Endometrium (tissue), 2 donors: Measurements from ENCODE around the gene COP1.

ENCODE experiments used
- FAIRE-seq: peaks from 2 replicates; lab custom pipeline; 2012; peaks lifted over from hg19 to GRCh38; lab: Jason Lieb, UNC
- donor health status: control.
- donor health status: control.

COP1 gene

DNA sequence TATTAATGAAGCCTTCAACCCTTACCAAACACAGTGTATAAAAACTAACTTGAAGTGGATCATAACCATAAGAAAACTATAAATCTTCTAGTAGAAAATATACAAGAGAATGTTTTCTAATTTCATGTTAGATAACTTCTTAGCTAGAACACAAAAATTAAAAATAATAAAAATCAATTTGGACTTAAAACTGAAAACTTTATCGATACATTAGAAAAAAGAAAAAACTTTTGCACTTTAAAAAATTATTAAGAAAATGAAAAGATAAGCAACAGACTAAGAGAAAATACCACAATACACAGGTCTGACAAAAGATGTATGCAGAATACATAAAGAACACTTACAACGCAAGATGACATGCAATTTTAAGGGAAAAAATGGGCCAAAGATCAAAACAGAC is 8.7 kb downstream of the COP1 start:
- FAIRE-seq, result peak; percentile 23

DNA sequence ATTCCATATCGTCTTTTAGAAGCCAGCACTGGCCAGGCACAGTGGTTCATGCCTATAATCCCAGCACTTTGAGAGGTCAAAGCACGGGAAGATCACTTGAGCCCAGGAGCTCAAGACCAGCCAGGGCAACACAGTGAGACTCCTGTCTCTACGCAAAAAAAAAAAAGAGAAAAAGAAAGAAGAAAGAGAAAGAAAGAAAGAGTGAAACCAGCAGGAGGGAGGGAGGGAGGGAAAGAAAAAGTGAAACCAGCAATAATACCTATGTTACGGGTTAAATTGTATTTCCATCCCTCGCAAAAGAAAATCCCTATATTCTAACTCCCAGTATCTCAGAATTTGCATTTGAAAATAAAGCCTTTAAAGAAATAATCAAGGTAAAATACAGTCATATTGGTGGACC is 10.4 kb downstream of the COP1 start:
- no peak for FAIRE-seq

DNA sequence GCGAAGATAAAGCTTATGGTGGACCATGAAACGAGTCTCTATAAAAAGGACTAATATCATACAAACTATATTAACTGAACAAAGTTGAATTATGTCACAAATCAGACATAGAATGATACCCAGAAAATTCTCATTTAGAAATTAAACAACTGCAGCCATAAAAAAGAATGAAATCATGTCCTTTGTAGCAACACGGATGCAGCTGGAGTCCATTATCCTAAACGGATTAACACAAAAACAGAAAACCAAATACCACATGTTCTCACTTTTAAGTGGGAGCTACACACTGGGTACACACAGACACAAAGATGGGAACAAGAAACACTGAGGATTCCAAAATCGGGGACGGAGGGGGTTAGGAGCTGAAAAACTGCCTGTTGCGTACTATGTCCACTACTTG is 11.5 kb downstream of the COP1 start:
- FAIRE-seq, result no peak

DNA sequence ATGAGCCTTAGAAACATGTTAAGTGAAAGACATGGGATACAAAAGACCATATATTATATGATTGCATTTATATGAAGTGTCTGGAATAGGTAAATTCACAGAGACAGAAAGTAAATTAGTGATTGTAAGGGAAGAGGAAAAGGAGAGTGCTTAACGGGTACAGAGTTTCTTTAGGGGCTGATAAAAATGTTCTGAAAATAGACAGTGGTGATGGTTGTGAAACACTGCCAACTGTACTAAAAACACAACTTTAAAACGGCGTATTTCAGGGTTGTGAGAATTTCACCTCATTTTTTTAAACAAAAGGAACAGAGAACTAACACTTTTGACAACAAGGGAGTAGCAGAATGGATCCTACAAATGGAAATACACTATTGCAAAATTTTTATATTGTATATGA is 13.4 kb downstream of the COP1 start:
- no peak for FAIRE-seq

DNA sequence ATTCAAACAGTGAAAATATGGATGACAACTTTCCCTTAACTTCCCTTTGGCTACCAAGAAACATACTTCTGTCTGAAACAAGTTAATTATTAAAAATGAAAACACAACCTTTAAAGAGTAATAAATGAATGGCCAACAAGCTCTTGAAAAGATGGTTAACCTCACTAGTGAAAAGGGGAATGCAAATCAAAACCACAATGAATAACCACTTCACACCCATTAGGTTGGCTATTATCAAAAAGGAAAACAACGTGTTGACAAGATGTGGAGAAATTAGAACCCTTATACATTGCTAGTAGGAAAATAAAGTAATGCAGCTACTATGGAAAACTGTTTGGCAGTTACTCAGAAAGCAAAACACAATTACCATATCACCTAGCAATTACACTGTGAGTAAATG is 14.1 kb downstream of the COP1 start:
- FAIRE-seq, result no peak

DNA sequence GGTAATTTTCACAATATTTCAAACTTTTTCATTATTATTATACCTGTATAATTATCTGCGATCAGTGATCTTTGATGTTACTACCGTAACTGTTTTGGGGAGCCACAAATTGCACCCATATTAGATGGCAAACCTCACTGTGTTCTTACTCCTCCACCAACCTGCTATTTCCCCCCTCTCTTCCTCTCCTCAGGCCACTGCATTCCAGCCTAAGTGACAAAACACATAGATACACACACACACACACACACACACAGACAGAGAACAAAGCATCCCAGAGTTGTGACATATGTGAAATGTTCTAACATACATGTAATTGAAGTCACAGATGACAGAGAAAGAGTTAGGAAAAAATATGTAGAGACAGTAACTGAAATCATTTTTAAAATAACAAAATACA is 18.5 kb downstream of the COP1 start:
- no peak for FAIRE-seq

DNA sequence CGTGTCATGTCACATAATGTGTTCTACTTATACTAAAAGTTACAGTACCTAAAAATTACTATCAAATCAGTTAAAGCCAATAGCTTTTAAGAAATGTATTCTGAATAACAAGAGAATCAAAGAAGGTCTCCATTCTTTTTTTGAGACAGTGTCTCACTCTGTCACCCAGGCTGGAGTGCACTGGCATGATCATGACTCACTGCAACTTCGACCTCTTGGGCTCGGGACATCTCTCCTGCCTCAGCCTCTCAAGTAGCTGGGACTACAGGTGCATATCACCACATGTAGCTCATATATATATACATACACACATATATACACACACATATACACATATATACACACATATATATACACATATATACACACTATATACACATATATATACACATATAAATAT is 20.1 kb downstream of the COP1 start:
- no peak for FAIRE-seq

DNA sequence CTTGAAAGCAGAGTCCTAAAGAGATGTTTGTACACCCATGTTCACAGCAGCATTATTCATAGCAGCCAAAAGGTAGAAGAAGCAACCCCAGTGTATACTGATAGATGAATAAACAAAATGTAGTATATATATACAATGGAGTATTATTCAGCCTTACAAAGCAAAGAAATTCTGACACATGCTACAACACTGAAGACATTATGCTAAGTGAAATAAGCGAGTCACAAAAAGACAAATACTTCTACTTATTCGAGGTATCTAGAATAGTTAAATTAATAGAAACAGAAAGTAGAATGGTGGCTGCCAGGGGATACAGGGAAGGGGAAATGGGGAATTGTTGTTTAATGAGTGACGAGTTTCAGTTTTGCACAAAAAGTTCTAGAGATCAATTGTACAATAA is 23.5 kb downstream of the COP1 start:
- no peak for FAIRE-seq

DNA sequence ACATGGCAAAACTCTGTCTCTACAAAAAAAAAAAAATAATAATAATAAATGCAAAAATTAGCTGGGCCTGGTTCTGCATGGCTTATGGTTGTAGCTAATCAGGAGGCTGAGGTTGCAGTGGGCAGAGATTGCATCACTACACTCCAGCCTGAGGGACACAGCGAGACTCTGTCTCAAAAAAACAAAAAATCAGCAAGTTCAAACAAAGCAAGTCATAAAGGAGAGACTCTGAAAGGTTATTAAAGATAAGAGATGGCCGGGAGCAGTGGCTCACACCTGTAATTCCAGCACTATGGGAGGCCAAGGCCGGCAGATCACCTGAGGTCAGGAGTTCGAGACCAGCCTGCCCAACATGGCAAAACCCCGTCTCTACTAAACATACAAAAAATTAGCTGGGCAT is 28.8 kb downstream of the COP1 start:
- FAIRE-seq, result no peak

DNA sequence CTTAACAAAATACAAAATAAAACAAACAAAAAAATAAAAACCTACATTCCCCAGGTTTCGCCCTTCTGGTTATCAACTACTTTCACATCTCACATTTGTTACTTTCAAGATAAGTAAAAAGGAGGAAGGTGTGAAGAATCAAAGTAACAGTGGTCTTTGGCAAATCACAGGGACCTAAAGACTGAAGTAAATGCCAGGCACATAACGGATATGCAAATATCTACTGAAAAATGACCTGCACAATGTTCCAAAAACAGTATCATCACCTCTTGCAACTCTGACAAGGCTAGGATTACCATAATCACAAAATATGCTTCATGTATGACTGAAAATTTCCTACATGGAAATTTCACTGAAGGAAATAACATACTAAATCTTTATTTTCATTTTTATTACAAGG is 29.3 kb downstream of the COP1 start:
- no peak for FAIRE-seq

DNA sequence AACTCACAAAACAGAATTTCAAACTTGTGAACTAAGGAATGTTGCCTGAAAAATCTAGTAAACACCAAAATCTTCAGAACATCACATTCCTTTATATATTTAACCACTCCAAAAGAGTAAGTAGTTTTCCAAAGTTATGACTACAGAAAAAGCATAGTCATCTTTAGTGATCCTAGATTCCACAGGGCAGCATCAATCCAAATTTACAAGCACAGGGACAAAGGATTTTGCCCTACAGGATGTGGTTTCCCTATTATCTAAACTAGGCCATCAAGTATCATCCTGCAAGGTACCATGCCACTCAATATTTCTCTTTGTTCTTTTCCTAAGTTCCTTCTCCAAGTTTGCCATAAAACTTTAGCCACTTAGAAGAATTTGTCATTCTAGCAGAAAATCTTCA is 33.0 kb downstream of the COP1 start:
- FAIRE-seq, result no peak

DNA sequence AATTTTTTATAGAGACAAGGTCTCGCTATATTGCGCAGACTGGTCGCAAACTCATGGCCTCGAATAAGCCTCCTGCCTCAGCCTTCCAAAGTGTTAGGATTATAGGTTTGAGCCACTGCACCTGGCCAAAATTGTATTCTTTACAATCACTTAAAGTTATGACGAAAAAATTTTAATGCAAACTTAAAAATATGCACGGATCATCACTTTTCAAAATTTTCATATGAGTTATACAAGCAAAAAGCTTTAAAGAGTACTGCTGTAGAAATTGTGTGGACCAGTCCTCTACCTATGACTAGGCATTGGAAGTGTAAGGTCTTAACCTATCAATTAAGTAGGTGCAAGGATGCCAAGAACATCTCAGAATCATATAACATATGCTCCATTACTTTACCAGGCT is 34.9 kb downstream of the COP1 start:
- FAIRE-seq, result no peak

DNA sequence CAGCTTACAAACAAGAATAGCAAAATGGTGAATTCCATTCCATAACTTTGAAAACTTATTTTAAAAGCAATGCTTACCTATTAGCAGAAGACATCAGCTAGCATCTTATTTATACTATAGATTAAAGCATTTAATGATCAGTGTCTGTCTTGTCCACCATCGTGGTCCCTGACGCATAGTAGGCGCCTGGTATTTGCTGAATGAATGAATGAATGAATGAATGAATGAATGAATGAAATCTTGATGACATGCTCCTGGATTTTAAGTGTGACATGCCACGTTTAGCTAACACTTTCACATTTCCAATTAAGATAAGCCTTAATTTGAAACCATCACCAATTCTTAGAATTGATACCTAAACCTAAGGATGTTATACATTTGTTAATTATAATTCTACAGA is 39.9 kb downstream of the COP1 start:
- no peak for FAIRE-seq

DNA sequence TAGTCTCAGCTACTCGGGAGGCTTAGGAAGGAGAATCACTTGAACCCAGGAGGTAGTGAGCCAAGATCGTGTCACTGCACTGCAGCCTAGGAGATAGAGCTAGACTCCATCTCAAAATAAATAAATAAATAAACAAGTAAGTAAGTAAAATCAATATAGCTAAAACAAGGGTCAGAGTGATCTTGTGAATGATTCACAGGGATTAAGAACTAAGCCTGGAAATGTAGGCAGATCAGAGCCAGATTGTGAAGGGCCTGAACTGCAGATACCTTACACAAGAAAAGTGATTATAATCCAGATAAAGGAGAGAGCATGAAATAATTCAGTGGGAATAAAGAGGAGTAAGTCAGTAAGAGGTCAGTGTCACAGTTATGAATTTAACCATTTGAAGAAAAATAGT is 41.5 kb downstream of the COP1 start:
- no peak for FAIRE-seq

DNA sequence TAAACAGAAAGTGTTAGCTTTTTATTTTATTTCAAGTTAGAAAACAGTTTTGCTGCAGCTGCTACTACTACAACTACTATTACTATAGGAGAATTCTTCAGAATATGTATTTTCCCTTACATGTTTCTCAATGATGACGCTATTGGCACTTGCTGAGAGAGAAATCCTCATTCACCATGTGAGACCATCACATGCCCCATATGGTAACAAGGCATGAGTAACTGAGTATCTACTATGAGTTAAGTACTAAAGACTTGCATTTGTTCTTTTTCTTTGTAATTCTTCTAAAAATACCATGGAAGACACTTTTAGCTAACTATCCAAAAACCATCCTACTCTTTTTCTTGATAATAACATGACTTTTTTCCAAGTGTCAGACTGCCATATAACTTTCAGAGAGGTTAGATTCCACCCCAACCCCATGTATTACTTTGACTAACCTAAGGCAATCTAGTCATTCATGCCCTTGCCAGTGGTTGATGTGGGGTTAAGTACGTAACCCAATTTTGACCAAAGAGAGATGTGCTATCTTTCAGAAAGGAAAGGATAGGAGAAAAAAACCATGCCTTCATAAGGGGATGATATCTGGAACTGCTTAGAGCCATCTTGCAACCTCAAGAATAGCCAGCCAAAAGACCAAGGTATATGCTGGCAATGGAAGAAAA is 42.9 kb downstream of the COP1 start:
- no peak for FAIRE-seq

DNA sequence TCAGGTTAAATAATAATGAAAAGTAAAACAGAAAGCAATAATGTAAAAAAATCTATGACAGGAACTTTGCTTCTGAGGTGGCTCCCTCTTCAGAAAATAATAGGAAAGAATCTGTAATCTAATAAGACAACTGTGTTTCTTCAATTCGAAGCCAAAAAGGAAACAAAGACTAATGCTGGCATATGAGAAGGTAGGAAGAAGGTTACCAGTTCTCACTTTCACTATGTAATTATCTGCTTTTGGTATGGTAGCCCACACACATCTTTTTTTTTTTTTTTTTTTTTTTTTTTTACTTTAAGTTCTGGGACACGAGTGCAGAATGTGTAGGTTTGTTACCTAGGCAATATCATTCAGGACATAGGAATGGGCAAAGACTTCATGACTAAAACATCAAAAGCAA is 47.1 kb downstream of the COP1 start:
- FAIRE-seq, result no peak

DNA sequence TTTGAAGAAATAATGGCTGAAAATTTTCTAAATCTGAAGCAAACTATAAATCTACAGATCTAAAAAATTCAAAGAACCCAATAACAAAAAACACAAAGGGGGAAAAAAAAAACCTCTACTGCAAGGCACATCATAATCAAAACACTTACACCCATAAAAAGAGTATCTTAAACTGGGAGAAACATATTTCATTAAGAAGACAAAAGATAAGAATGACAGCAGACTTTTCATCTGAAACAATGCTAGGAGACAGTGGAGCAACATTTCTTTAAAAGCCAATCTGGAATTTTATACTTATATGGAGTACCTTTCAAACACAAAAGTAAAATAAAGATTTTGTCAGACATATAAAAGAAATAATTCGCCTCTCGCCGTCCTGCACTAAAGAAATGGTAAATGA is 49.1 kb downstream of the COP1 start:
- no peak for FAIRE-seq

DNA sequence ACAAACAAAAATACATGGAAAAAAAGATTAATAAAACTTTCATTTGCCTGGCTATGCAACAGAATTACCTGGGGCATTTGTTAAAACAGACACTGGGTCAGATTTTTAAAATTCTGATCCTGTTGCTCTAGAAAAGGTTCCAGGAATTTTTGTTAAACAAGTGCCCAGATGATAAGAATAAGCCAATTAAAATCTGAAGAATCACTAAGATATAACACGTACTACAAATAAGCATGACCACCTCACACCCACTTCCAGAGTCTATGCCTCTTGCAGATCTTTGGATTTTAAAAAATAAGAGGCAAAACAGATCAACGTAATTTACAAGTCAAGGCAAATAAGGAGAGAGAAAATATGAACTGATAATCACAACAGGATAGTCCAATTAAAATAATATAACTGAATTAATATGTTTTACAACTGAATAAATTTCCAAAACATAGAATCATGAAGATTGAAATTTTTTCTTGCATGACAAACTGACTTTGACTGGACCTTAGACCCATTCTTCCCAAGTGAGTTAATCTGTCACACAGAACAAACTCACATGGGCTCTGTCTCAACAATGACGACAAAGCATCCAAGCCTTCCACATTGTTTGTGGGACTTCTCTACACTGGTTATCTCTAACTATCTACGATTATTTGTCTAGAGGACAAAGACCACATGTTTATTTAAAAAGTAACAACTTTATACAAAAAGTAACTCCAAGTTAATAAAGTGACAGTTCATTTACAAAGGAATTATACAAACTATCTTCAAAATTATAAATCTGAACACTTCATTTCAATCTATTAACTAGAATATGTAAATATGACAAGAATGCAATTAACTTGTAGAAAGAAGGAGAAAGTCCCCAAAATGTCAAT is 56.9 kb downstream of the COP1 start:
- FAIRE-seq, result no peak

DNA sequence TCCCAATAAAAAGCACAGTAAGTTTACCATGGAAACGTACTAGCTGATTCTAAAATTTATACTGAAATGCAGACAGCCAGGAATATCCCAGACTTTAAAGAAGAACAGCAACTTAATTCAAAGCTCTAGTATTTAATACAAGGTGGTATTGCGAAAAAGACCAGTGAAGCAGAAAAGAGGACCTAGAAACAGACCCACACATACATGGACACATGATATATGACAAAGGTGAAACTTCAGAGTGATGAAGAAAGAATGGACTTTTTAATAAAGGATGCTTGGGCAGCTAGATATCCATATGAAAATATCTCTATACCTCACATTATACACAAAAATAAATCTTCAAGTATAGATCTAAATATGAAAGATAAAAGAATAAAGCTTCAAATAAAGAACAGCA is 62.6 kb downstream of the COP1 start:
- no peak for FAIRE-seq

DNA sequence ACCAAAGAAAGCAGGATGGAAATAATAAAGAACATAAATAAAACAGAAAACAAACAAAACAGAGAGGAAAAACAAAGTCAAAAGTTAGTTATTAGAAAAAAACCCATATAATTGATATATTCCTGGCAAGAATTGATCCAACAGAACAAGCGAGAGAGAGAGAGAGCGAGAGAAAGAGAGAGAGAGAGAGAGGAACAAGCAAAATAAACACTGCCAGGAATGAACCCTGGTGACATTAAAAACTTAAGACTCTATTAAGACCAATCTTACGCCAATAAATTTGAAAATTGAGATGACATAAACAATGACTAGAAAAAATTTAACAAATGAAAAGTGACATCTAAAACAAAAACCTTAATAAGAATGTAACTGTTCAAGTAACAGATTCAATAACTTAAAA is 64.1 kb downstream of the COP1 start:
- no peak for FAIRE-seq

DNA sequence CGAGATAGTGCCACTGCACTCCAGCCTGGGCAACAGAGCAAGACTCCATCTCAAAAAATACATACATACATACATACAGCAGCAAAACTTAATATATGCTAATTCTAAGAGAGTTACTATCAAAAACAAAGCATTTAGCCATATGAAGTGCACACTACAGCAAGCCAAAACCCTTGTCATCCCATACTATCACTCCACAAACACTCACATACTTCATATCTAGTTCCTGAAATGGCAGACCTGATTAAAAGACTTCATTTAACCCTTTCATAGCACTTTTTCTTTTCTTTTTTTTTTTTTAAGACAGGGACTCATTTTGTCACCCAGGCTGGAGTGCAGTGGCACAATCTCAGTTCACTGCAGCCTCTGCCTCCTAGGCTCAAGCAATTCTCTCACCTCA is 65.6 kb downstream of the COP1 start:
- FAIRE-seq, result no peak

DNA sequence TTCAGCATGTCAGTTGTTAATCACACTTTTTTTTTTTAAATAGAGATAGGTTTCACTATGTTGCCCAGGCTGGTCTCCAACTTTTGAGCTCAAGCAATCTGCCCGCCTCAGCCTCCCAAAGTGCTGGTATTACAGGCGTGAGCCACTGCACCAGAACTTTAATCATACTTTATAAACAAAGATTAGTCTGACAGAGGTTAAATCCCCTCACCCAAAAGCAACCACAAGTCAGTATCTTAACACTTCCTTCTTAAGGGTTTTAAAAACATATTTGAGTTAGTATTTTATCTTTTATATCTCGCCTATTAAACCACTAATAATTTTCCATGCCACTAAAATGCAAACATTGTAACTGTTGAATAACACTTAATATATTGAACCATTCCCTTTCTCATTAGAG is 70.2 kb downstream of the COP1 start:
- no peak for FAIRE-seq

DNA sequence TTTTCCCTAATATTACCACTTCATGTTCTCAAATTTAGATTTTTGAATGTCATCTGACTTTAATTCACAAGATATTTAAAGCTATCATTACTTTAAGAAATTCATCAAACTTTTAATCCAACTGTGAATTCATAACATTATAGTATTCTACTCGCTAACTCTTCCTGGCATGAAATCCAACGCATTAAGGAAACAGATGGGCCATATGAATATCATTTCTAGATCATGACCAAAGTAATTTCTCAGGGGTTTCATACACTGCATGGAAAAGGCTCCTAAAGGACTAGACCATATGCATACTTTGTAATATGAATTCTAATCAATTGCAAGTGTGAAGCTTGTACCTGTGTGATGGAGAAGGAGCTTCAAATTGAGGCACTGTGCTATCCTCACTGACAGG is 72.4 kb downstream of the COP1 start:
- FAIRE-seq, result no peak

DNA sequence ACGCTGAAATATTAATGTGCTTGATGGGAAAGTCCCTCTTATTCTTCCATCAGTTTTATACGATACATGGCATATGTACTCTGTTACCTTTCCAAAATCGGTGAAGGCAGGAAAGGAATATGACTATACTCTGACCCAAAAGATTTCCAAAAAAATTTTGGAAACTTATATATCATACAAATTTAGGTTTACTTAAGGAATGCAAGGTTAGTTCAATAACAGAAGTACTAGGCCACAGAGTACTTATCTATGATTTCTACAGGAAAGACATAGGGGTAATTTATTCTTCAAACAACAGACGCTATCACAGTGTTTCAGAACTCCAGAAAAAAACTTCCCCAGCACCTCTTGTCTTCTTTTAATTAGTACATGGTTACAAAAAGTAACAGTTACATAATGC is 84.8 kb downstream of the COP1 start:
- FAIRE-seq, result no peak
